ENCODE measurements around the gene SYNE1. TPM values are rescaled to one million over a fixed set of nuclear protein-coding genes. Genes with fewer than 3 reads are reported as not detected.
"Not testable (repeated sequence)": the region's sequence is repeated elsewhere in the genome, so short reads cannot be mapped to it uniquely, and the experiment has no call there.

SYNE1 gene
- 100 to 1,000 TPM in 1 of 5 donors, 10 to 100 TPM in 4; 62.3 to 107 (median 90.2) TPM for polyA plus RNA-seq (ENCODE audit: insufficient read depth in 1 of 5, insufficient read length in 5 of 5, low replicate concordance in 1 of 5)
- long read RNA-seq, donor 1, partial matches to known transcripts = 14 of 14 reads
- long read RNA-seq, donor 1, other reads (novel, unspliced or antisense) = 0 of 14 reads
- long read RNA-seq, donor 2, partial matches to known transcripts = 0 of 1 reads
- long read RNA-seq, donor 2, other reads (novel, unspliced or antisense) = 0 of 1 reads
- long read RNA-seq, donor 3 = 0 reads
- long read RNA-seq, donor 4, partial matches to known transcripts = 5 of 6 reads
- long read RNA-seq, donor 4, other reads (novel, unspliced or antisense) = 0 of 6 reads
- long read RNA-seq, donor 5, partial matches to known transcripts = 17 of 18 reads
- long read RNA-seq, donor 5, other reads (novel, unspliced or antisense) = 0 of 18 reads
- long read RNA-seq, donor 6, partial matches to known transcripts = 21 of 21 reads
- long read RNA-seq, donor 6, other reads (novel, unspliced or antisense) = 0 of 21 reads
- long read RNA-seq, donor 7, partial matches to known transcripts = 9 of 9 reads
- long read RNA-seq, donor 7, other reads (novel, unspliced or antisense) = 0 of 9 reads
- long read RNA-seq, donor 8, partial matches to known transcripts = 0 of 1 reads
- long read RNA-seq, donor 8, other reads (novel, unspliced or antisense) = 0 of 1 reads

GRCh38 chr6:152637296-152638047, at the start of gene SYNE1:
TSS of gene SYNE1 (minus strand) at chr6:152637362. CDS start at chr6:152628331, 9,031 bp downstream.
- DNase-seq = no peak

DNA sequence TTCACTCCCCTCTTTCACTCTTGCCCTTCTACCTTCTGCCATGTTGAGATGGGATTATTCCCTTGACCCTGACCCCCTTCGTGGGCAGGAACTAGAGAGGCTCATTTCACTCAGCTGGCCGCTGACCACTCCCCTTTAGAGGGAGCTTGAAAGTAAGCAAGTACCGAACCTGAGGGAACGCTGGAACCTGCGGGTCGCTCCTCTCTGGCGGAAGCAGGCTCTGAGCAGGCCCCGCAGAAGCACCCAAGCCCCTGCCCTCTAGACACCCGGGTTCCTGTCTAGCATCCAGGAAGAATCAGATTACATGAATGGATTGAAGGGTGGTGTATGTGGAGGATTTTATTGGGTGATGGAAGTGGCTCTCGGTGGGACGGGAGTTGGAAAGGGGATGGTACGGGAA, 48.7 kb upstream of the SYNE1 start:
- DNase-seq = no peak

DNA sequence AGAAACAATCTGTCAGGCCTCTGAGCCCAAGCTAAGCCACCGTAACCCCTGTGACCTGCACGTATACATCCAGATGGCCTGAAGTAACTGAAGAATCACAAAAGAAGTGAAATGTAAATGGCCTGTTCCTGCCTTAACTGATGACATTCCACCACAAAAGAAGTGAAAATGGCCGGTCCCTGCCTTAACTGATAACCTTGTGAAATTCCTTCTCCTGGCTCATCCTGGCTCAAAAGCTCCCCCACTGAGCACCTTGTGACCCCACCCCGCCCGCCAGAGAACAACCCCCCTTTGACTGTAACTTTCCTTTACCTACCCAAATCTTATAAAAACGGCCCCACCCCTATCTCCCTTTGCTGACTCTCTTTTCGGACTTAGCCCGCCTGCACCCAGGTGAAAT, 45.8 kb upstream of the SYNE1 start:
- DNase-seq = not testable (repeated sequence)

DNA sequence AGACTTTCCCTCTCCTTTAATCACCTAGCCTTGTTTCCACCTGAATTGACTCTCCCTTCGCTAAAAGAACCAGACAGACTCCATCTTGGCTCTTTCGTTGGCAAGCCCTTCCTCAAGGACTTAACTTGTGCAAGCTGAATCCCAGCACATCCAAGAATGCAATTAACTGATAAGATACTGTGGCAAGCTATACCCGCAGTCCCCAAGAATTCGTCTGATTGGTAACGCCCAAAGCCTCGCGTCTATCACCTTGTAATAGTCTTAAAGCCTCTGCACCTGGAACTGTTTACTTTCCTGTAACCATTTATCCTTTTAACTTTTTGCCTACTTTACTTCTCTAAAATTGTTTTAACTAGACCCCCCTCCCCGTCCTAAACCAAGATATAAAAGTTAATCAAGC, 45.0 kb upstream of the SYNE1 start:
- no peak for DNase-seq

DNA sequence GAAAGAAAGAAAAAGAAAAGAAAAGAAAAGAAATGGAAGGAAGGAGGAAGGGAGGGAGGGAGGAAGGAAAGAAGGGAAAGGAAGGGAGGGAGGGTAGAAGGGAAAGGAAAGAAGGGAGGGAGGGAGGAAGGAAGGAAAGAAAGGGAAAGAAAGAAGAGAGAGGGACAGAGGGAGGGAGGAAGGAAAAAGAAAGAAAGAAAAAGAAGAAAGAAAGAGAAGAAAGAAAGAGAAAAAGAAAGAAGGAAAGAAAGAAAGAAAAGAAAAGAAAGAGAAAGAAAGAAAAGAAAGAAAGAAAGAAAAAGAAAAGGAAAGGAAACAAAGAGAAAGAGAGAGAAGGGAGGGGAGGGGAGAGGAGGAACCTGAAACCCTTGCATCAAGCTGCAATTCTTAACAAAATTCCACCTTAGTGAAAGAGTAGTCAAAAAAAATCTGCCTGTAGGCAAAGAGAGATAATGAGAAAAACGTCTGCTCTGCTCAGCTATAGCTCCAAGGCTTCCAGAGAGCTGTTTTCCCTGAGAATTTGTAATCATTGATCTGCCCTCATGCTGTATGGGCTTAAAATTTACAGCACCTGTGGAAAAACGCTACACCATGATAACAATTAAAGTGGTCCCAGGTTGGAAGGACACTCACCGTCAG, 43.8 kb upstream of the SYNE1 start:
- DNase-seq = no peak

DNA sequence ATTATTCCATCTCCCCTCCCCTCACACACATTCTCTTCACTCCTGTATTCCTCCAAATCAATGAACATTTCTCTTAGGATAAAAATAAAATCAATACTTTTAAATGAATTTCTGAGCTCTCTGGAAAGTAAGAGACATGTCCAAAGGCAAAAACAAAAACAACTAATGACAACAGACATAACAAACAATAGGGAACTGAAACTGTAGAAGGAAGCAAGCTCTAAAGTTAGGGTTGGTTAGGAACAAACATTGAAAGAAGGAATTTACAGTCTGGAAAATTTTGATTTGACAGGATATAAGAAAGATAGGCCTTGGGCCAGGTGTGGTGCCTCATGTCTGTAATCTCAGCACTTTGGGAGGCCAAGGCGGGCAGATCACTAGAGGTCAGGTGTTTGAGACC, 43.0 kb upstream of the SYNE1 start:
- DNase-seq = no peak

- no peak for DNase-seq
Observed at GRCh38 chr6:152673236-152673635, 36.1 kb upstream of the SYNE1 start.

GRCh38 chr6:152671171-152671570, 34.0 kb upstream of the SYNE1 start:
- no peak for DNase-seq

GRCh38 chr6:152669895-152670294, 32.7 kb upstream of the SYNE1 start:
- peak in 1 of 2 donors; percentile 4 for DNase-seq

- DNase-seq = no peak
Observed at GRCh38 chr6:152661776-152662175, 24.6 kb upstream of the SYNE1 start.

DNA sequence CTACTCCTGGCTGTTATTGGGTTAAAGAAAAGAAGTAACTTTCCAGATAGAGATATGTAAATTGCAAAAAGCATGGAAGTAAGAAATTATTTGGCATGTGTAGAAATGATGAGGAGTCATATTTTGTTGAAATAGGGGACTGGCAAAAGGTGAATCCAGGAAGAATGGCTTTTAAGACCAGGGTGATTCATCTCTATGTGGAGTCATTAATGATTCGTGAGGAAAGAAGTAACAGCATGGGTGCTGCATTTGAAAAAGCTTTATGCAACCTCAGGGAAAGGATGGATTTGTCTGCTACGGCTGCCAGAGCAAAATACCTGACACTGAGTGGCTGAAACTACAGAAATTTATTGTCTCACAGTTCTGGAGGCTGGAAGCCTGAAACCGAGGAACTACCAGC, 14.8 kb upstream of the SYNE1 start:
- no peak for DNase-seq

DNA sequence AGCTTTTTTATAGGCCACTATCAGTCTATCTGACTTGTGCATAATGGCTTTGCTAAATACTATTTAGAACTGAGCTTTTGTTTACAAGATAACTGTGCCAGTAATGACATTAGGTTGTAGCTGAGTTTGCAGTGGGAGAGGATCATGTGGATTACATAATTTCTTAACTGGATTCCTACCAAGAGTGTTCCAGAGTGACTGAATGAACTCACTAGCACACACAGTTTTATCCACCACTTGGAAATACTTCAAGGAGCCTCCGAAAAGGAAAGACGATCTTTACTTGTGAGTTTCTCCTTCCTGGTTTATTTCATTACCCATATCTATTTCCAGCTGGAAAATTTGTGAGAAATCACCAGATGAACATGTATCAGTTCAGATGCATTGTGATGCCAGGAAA, 10.9 kb upstream of the SYNE1 start:
- DNase-seq = peak in 1 of 2 donors; percentile 42

DNA sequence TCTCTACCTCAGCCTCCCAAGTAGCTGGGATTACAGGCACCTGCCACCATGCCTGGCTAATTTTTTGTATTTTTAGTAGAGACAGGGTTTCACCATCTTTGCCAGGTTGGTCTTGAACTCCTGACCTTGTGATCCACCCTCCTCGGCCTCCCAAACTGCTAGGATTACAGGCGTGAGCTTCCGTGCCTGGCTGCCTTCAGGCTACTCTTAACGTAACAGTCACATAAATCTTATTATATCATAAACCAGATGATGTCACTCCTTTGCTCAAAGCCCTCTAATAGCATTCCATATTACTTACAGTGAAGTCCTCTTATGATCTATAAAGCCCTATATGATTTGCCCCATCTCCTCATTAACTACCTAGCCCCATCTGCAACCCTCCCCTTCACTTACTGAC, 9.6 kb upstream of the SYNE1 start:
- DNase-seq = not testable (repeated sequence)

DNA sequence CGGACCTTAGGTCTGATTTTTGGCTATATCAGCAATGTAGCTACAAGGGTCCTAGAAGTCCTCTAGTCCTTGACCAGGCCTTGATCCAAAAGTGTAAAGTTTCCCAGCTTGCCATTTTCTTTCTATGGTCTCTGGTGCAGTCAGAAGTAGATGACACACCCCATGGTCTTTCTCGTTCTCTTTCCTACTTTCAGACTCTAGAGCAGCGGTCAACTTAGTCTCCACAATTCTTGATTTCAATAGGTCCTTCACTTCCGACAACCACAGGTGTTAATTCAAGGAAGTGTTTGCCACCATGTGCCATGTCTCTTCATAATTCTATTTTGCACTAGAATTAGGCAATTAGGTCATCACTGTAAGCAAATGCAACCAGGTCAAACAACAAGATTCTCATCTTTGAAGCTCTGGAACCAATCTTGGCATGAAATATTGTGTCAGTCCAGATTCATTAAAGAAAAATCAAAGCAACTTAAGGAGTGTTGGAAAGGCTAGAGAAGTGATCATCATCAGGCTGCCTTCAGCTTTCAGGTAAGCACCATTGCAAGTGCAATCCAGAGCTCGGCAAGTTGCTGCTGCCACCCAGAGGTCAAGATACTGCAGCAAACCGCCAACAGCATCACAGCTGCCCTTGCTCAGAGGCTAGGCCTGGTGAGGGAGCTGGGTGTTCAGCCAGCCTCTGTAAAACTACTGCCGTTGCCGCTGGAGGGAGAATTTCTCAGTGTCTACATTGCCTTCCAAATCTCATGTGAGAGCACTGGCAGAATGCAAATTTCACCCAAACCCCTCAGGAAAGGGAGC, 5.6 kb upstream of the SYNE1 start:
- DNase-seq = peak in 1 of 2 donors; percentile 36

GRCh38 chr6:152636609-152637295, 410 bp downstream of the SYNE1 start:
- peak in 1 of 2 donors; percentile 19 for DNase-seq

DNA sequence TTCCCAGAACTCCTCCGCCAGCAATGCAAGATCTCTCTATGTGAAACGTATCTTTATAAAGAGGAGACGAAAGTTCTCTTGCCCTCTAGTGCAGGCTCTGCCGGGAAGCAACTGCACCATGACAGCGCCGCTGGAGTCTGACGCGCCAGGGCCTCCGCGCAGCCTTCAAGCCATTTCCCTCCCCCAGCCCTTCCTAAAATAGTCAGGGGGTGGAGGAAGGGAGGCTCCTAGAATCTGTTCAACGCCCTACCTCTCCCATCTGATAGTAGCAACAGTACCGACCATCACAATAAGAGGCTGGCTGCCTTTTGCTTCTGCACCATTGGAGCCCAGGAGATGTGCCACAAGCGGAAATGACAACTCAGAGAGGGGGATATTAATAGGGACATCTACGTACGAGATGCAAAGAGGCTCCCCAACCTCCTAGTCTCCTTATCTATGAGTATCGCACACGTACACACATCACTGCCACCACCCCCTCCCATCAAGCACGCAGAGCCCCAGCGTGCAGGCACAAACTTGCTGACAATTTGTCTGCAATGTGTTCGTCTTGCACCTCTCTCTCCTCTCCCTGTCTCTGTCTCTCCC, 1.0 kb downstream of the SYNE1 start:
- DNase-seq = no peak

GRCh38 chr6:152634773-152635172, 2.4 kb downstream of the SYNE1 start:
- no peak for DNase-seq

DNA sequence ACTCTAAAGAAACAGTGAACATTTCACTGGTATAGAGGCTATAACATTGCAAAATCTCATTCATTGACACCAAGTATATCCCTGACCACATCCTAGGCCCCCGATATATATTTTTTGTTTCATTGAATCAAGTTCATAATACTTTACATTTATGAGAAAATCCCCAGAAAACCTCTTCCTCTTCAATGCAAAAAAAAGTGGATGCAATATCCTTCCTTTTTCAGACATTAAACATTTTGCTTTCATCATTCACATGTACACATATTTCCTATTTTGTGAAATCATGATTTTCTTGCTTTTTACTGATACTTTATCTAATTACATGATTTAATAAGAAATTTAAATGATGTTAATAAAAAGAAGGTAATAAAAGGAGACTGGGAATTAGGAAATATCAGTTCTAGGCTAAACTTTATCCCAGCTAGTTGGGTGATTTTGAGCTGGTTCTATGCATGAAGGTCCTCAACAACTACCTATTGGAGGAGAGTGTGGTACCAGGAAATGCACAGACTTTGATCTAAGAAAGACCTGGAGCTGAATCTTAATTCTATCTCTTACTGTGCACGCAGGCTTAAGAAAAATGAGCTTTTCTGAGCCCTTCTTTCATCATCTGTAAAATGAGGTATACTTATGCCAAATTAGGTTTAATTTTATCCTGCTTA, 4.9 kb downstream of the SYNE1 start:
- no peak for DNase-seq

DNA sequence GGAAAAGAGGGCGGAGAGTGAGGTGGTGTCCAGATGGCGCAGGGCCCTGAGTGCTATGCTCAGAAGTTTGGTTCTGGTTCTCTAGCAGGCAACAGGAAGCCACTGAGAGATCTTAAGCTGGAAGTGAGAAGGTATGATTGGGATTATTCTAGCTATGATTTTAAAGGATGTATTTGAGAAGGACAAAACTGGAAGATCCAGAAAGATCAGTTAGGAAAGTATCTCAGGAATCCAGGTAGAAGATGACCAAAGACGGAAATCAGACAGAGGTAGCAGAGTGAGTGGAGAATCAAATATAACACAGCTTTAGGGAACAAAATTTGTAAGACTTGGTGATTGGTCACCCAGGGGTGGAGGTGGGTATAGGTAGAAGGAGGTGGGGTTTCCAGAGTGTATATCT, 5.8 kb downstream of the SYNE1 start:
- DNase-seq = no peak

Data from right lung (tissue), 10 donors.